Muscle layer of colon (tissue), 2 donors: ENCODE measurements around the gene SSH3.
A peak's percentile ranks its signal among the peaks of the same experiment; 100 is the strongest.

ENCODE experiments used
- H3K27ac ChIP-seq: one replicate; pipeline ENCODE4 v1.7.0; 2013; ENCODE audit warnings: low read depth, mild to moderate bottlenecking, low read length, moderate library complexity
- H3K27me3 ChIP-seq, 2 donors: one replicate each; pipeline ENCODE4 v1.7.0; 2013; ENCODE audit warnings: low read length in 2 of 2, mild to moderate bottlenecking in 2 of 2; ENCODE audit not compliant: insufficient read depth in 2 of 2, control insufficient read depth in 1 of 2
- H3K36me3 ChIP-seq: one replicate; pipeline ENCODE4 v1.7.0; 2013; ENCODE audit warnings: mild to moderate bottlenecking, low read length; ENCODE audit not compliant: insufficient read depth
- H3K4me1 ChIP-seq: one replicate; pipeline ENCODE4 v1.7.0; 2013; ENCODE audit warnings: mild to moderate bottlenecking, low read length; ENCODE audit not compliant: insufficient read depth
- H3K4me3 ChIP-seq, 2 donors: one replicate each; pipeline ENCODE4 v1.7.0; 2013; ENCODE audit warnings: low read length in 2 of 2, low read depth in 1 of 2, mild to moderate bottlenecking in 1 of 2, moderate library complexity in 1 of 2
- H3K9ac ChIP-seq: one replicate; pipeline ENCODE4 v1.7.0; 2013; ENCODE audit warnings: low read length
- H3K9me3 ChIP-seq: one replicate; pipeline ENCODE4 v1.7.0; 2013; ENCODE audit warnings: mild to moderate bottlenecking, low read length
- donor health status: abdominal sarcoma.
- donor health status: Adenocarcinoma of cecum.

The SSH3 gene

DNA sequence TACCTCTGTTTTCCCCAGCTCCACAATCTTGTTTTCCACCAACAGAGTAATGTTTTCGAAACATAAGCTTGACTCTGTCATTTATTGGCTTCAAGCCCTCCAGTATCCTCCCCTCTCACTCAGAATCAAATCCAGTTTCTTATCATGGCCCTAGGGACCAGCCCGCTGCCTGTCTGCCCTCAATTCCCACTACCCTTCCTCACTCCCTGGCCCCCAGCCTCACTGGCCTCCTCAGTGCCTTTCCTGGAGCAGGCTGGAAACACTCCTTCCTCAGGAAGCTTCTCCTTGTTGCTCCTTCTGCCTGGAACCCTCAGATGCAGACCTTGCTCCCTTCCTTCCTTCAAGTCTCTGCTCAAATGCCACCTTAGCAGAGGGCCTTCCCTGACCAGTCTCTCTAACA lies 46.1 kb downstream of the SSH3 start:
- no peak overlapping the region for H3K9ac ChIP-seq
- H3K4me1 ChIP-seq = peaks cover 23% of the 10 kb centered on the region
- no peak overlapping the region for H3K4me3 ChIP-seq
- no peaks in the 10 kb centered on the region for H3K36me3 ChIP-seq
- H3K27ac ChIP-seq = no peak overlapping the region
- no peaks in the 10 kb centered on the region for H3K27me3 ChIP-seq
- H3K9me3 ChIP-seq = no peaks in the 10 kb centered on the region

DNA sequence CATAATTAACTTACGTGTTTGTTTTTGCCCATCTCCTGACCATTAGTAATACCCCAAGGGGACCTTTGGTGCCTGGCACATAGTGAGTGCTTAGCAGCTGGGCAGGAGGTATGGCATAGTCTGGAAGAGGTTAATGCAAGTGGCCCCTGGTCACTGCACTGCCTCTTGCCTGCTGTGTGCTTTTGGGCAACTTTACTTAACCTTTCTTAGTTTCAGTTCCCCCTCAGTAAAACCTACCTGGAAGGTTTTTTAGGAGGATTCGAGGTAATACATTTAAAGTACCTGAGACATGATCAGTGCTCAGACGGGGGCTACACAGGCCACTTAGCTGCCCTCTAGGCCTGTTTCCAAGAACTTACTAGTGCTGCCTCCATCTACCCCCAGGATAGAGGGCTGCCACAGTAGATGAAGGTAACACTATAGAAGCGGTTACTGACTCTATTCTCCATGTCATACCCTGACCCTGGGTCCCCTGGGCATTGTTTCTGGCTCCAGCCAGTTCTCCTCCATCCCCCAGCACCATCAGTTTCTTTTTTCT lies 46.7 kb downstream of the SSH3 start:
- Histone ChIP-seq H3K27me3 (no peaks in the 10 kb centered on the region), H3K4me3 (no peak overlapping the region), H3K27ac (no peak overlapping the region), H3K9ac (no peak overlapping the region), H3K36me3 (no peaks in the 10 kb centered on the region), H3K4me1 (peaks cover 28% of the 10 kb centered on the region), H3K9me3 (no peaks in the 10 kb centered on the region)

DNA sequence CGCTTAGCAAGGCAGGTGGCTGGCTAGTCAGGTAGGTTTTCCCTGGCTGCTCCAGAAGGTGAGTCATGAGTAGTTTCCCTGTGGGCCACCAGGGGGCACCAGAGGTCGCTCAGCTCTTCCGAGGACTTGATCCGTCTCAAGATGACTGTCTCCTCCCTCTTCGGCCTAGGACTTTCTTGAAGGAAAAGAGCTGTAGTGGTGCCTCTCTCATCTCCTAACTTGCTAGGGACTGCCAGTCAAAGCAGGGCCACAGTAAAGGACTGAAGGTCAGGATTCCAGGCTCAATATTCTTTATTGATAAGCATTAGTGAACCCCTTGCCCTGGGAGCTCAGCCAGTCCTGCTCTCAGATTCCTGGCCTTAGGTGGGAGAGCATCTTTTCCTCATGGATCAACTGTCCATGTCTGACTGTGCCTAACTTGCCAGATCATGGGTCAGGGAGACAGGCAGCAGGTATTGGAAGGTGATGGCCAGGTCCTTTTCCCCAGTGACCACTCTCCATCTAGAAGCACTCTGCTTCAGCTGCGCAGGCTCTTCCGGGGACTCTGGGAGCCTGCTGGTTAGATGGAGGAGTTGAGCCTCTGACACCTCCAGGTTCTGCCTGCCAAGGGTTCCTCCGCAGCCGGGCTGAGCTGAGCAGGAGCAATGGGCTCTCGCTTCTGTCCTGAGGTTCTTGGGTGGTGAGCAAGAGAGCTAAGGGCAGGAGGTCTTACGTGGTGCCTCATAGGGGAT lies 48.1 kb downstream of the SSH3 start:
- no peaks in the 10 kb centered on the region for H3K36me3 ChIP-seq
- H3K27ac ChIP-seq = peak overlapping the region; percentile 59
- no peaks in the 10 kb centered on the region for H3K9me3 ChIP-seq
- H3K9ac ChIP-seq = no peak overlapping the region
- H3K4me3 ChIP-seq = no peak overlapping the region
- H3K4me1 ChIP-seq = peaks cover 40% of the 10 kb centered on the region
- no peaks in the 10 kb centered on the region for H3K27me3 ChIP-seq

DNA sequence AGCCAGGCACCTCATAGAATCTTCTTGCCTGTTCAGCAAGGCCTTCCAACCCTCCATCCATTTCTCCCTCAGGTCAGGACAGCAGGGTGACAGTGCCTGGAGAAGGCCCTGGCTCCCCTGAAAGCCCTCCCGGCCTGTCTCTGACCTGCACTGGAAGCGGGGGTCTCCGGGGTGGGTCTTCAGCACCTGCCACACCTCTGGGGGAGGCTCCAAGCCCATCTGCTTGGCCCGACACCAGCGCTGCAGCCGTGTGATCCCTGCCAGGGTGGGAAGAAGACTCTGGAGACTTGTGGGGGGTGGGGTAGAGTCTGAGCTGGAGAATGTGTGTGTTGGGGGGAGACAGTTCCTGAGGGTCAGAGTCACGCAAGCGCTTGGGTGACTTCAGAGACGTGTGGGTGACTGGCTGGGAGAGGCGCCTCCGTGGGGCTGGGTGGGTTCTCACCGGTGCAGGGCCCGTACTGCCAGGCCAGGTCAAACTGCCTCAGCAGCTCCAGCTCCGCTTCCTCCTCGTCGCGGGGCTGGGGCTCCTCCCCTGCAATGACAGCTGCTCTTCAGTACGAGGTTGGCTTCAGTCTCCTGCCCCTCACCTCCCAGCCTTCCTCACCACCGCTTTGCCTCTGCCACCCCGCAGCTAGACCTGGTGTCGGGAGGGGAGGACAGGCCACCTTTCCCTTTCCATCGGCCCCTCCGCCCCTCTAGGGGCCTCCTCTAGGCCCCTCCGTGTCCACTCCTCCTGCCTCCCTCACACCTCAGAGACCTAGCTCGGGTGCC lies 49.4 kb downstream of the SSH3 start:
- Histone ChIP-seq H3K4me3 (peak overlapping the region; percentile 89 to 93), H3K27ac (peak overlapping the region; percentile 98), H3K9ac (peak overlapping the region; percentile 83), H3K27me3 (no peaks in the 10 kb centered on the region), H3K9me3 (no peaks in the 10 kb centered on the region), H3K36me3 (no peaks in the 10 kb centered on the region), H3K4me1 (peaks cover 52% of the 10 kb centered on the region)

DNA sequence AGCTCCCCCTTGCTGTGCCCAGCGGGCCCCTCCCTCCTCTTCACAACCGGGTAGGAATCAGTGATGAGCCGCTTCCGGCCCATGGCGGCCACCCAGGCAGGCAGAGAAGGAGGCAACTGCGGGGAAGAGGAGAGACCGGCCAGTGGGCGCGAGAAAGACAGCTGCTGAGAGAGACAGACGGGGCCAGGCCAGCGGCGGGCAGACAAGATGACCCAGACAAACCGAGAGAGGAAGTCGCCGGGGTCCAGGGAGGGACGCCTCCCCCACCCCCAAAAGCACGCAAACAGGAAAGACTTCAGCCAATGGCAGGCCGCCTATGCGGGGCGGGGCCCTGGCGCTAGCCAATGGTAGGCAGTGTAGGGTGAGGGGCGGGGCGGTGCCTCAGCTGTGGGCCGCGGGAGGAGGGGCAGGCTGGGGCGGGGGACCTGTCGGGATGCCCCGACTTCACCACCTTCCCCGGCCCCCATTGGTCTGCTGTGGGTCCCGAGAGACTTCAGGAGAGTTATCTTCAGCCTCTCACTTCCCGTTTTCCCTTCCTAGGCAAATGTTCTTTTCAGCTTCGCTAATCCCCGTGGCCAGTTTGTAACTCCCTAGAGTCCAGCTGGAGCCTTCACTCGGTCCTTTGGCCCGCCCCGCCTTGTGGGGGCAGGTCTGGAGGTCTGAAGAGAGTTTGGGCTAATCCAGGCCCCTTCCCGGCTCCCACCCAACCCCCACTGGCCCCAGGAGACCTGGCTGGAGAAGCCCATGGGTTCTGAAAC lies 50.2 kb downstream of the SSH3 start, which contains the start of gene POLD4:
TSS of gene POLD4 (minus strand) at position 230 of the 758 bp plus-strand sequence. CDS start at position 83, 147 bp downstream.
- Histone ChIP-seq H3K9me3 (no peaks in the 10 kb centered on the region), H3K9ac (peak within 1 kb of the TSS; percentile 83), H3K27ac (peak within 1 kb of the TSS; percentile 98), H3K4me1 (peaks cover 58% of the 10 kb centered on the region), H3K27me3 (no peaks in the 10 kb centered on the region), H3K4me3 (peak within 1 kb of the TSS; percentile 89 to 93), H3K36me3 (no peaks in the 10 kb centered on the region)

DNA sequence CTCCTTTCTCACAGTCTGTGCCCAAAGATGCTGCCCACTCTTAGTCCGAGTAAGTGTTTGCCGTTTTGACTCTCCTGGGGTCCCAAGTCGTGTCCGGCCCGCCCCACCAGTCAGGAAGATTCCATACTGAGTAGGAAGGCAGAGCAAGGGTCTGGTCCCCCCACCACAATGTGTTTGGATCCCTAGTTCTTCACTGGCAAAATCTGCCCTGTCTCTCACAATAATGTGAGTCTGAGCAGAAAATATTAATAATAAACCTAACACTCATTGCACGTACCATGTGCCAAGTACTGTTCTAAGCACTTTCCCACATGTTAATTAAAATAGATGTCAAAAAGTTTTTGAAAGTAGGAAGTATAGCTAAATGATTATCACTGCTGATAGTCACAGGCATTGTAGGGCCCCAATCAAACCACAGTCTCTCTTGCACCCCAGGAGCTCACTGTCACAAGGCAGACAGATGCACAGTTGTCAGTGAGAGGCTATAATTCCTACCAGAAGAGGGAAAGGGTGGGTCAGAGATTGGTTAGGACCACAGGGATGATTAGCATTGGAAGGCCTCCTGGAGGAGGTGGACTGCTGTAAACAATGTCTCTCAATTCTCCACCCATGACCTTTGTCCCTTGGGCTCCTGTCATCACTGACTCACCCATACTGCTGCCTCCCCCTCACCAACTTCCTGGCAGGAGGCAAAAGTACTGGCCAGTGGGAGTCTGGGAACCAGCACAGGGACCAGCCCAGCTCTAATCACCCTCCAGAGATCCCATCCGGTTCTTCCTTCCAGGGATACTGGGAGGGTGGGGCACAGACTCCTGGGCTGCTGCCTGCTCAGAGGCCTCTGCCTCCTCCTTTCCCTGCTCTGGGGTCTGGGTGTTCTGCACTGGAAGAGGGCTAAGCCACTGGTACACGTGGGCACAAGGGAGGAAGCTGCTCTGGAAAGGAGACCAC lies 51.0 kb downstream of the SSH3 start:
- H3K27me3 ChIP-seq = no peaks in the 10 kb centered on the region
- H3K27ac ChIP-seq = peak overlapping the region; percentile 98
- peak overlapping the region; percentile 69 for H3K9ac ChIP-seq
- no peaks in the 10 kb centered on the region for H3K36me3 ChIP-seq
- H3K4me1 ChIP-seq = peaks cover 58% of the 10 kb centered on the region
- peak overlapping the region; percentile 18 to 89 for H3K4me3 ChIP-seq
- no peaks in the 10 kb centered on the region for H3K9me3 ChIP-seq

- Histone ChIP-seq H3K4me1 (peaks cover 58% of the 10 kb centered on the region), H3K27ac (peak overlapping the region; percentile 16), H3K9me3 (no peaks in the 10 kb centered on the region), H3K4me3 (no peak overlapping the region), H3K9ac (no peak overlapping the region), H3K36me3 (no peaks in the 10 kb centered on the region), H3K27me3 (no peaks in the 10 kb centered on the region)
These were observed 51.9 kb downstream of the SSH3 start for GRCh38 chr11:67355023-67355793.

- H3K4me1 ChIP-seq = peaks cover 58% of the 10 kb centered on the region
- no peak overlapping the region for H3K4me3 ChIP-seq
- H3K9me3 ChIP-seq = no peaks in the 10 kb centered on the region
- no peak overlapping the region for H3K9ac ChIP-seq
- H3K27me3 ChIP-seq = no peaks in the 10 kb centered on the region
- no peaks in the 10 kb centered on the region for H3K36me3 ChIP-seq
- peak overlapping the region; percentile 16 for H3K27ac ChIP-seq
These were observed 52.6 kb downstream of the SSH3 start for GRCh38 chr11:67355794-67356386.

DNA sequence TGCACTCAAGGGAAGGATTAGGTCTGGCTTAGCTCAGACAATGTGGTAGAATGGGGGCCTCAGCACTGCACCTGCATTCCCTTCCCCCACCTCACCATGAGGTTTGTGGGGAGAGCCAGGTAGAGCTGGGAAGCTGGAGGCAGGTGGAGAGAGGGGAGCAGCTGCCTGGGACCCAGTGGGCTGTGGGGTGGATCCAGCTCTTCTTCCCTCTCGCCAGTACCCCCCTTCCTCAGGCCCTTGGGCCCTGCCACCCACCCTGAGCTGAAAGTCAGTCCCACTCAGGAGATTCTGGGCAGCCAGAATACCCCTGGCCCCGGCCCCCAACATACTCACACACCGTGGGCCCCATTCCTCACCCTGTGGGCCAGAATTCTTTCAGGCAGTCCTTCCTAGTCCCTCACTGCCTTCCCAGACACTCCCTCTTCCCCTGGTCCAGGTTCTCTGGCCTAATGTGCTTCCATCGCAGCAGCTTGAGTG lies 53.1 kb downstream of the SSH3 start:
- Histone ChIP-seq H3K9me3 (no peaks in the 10 kb centered on the region), H3K4me3 (no peak overlapping the region), H3K4me1 (peaks cover 56% of the 10 kb centered on the region), H3K36me3 (no peaks in the 10 kb centered on the region), H3K27ac (peak overlapping the region; percentile 16), H3K27me3 (no peaks in the 10 kb centered on the region), H3K9ac (no peak overlapping the region)
